DND-41 (cell line): ENCODE measurements around the gene JAML.

ENCODE experiments used
- ATAC-seq: fragments of 200-7000 bp; cut with Tn5 transposase; 3 replicates; pipeline ENCODE4 v1.9.1; 2021; ENCODE audit warnings: low read depth; ENCODE audit not compliant: insufficient read depth
- DNase-seq: peaks from one replicate; pipeline ENCODE4 v3.0.0-alpha.2; 2020
- H2AFZ ChIP-seq: 2 replicates; pipeline ENCODE4 v1.6.0; 2012; ENCODE audit warnings: low read depth, low read length
- H3K27ac ChIP-seq: 2 replicates; pipeline ENCODE4 v1.5.1; 2012; ENCODE audit warnings: low read length, inconsistent platforms
- H3K27me3 ChIP-seq: fragments of 200-600 bp; sonication (generic); 2 replicates; pipeline ENCODE4 v1.6.0; 2012; ENCODE audit warnings: low read length, mild to moderate bottlenecking, inconsistent platforms; ENCODE audit not compliant: insufficient read depth, poor library complexity
- H3K36me3 ChIP-seq: 2 replicates; pipeline ENCODE4 v1.5.1; 2012; ENCODE audit warnings: low read length, inconsistent platforms; ENCODE audit not compliant: insufficient read depth
- H3K4me1 ChIP-seq: 2 replicates; pipeline ENCODE4 v1.5.1; 2012; ENCODE audit warnings: mild to moderate bottlenecking, low read length; ENCODE audit not compliant: insufficient read depth
- H3K4me2 ChIP-seq: 2 replicates; pipeline ENCODE4 v1.6.0; 2012; ENCODE audit warnings: mild to moderate bottlenecking, moderate library complexity, low read length, inconsistent platforms; ENCODE audit not compliant: insufficient read depth
- H3K4me3 ChIP-seq, 2 experiments: fragments of 200-600 bp in 1 of 2; shearing (Covaris generic) in 1 of 2; 2 replicates each; pipeline ENCODE4 v1.5.1; 2012 to 2016; ENCODE audit warnings: inconsistent platforms in 2 of 2, low read length in 2 of 2, mild to moderate bottlenecking in 2 of 2, low read depth in 1 of 2, moderate library complexity in 1 of 2
- H3K79me2 ChIP-seq: 2 replicates; pipeline ENCODE4 v1.6.0; 2012; ENCODE audit warnings: low read length, inconsistent platforms; ENCODE audit not compliant: insufficient read depth
- H3K9ac ChIP-seq: 2 replicates; pipeline ENCODE4 v1.6.0; 2012; ENCODE audit warnings: low read depth, mild to moderate bottlenecking, inconsistent platforms, low read length, moderate library complexity
- H3K9me3 ChIP-seq: 2 replicates; pipeline ENCODE4 v1.5.1; 2012; ENCODE audit warnings: low read length, moderate library complexity, mild to moderate bottlenecking, inconsistent platforms; ENCODE audit not compliant: insufficient read depth, severe bottlenecking
- H4K20me1 ChIP-seq: 2 replicates; pipeline ENCODE4 v1.6.0; 2012; ENCODE audit warnings: low read length; ENCODE audit not compliant: insufficient read depth
- EZH2 ChIP-seq: IDR thresholded peaks from 3 replicates; pipeline ENCODE4 v1.6.1; 2012; ENCODE audit warnings: borderline replicate concordance, low read depth, mild to moderate bottlenecking, moderate library complexity, low read length, inconsistent platforms; ENCODE audit not compliant: severe bottlenecking
- TF ChIP-seq, protein P1 (sequence below): IDR thresholded peaks from 2 replicates; pipeline ENCODE4 v1.5.1; 2012; ENCODE audit warnings: borderline replicate concordance, low read length, moderate library complexity, mild to moderate bottlenecking; ENCODE audit not compliant: poor library complexity, severe bottlenecking; ENCODE audit errors: extremely low read depth

The JAML gene

DNA sequence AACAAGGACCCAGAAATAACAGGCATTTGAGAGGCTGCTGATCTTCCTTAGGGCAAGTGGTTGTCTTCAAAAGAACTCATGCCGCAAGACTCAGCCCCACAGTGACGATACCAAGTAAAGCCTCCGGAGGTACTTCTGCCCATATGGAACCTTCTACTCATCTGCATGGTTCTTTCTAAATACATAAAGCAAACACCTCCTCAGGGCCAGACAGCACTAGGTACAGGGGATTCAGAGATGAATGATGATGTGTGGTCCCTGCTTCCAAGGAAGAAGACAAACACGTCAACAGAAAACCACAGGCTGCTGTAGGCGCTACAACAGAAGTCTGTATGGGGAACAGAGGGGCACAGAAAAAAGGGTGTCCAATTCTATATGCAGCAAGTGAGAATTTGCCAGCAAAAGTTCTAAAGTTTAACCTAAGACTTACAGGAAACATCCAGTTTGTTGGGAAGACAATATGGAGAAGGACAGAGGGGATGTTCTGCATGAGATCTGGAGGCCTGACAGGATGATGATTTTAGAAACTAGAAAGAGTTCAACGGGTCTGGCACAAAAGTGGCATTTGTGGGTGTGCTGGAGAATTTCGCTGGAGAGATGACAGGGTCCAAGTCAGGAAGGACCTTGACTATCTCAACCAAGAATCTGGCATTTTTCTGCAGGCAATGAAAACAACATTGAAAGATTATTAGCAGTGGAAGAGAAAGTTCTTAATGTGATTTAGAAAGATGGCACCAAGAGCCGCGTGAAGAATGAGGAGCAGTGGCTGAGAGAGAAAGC is 23.7 kb downstream of the JAML start:
- no peak overlapping the region for H3K4me3 ChIP-seq
- no peaks in the 10 kb centered on the region for H3K9me3 ChIP-seq
- no peaks in the 10 kb centered on the region for H3K27me3 ChIP-seq
- DNase-seq = no peak
- H3K36me3 ChIP-seq = no peaks in the 10 kb centered on the region
- peaks cover 22% of the 10 kb centered on the region for H3K4me1 ChIP-seq
- TF ChIP-seq, protein P1, sequence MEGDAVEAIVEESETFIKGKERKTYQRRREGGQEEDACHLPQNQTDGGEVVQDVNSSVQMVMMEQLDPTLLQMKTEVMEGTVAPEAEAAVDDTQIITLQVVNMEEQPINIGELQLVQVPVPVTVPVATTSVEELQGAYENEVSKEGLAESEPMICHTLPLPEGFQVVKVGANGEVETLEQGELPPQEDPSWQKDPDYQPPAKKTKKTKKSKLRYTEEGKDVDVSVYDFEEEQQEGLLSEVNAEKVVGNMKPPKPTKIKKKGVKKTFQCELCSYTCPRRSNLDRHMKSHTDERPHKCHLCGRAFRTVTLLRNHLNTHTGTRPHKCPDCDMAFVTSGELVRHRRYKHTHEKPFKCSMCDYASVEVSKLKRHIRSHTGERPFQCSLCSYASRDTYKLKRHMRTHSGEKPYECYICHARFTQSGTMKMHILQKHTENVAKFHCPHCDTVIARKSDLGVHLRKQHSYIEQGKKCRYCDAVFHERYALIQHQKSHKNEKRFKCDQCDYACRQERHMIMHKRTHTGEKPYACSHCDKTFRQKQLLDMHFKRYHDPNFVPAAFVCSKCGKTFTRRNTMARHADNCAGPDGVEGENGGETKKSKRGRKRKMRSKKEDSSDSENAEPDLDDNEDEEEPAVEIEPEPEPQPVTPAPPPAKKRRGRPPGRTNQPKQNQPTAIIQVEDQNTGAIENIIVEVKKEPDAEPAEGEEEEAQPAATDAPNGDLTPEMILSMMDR = no peak
- TF ChIP-seq EZH2 = no peak
- H4K20me1 ChIP-seq = no peaks in the 10 kb centered on the region
- no peak overlapping the region for H3K9ac ChIP-seq
- H3K79me2 ChIP-seq = no peaks in the 10 kb centered on the region
- H3K4me2 ChIP-seq = no peak overlapping the region
- no peak for ATAC-seq
- H2AFZ ChIP-seq = no peak overlapping the region
- no peak overlapping the region for H3K27ac ChIP-seq

DNA sequence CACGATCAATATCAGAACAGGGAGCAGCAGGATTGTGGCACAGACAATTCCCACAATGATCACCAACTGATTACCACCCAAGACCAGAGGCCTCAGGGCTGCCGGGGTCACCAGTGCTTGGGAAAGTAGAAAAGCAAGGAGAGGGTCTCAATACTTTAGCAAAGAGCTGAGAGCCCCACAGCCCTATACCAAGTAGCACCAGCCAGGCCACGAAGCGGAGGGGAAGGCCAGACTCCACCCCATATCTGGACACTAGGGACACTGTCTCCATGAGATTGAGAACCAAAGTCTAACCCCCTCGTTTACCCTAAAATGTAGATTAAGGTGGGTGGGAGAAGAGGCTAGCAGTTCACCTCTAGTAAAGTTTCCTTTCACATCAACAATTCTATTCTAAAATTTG is 24.3 kb downstream of the JAML start:
- no peaks in the 10 kb centered on the region for H3K27me3 ChIP-seq
- no peak overlapping the region for H3K9ac ChIP-seq
- H4K20me1 ChIP-seq = no peaks in the 10 kb centered on the region
- no peak overlapping the region for H3K27ac ChIP-seq
- H3K79me2 ChIP-seq = no peaks in the 10 kb centered on the region
- DNase-seq = no peak
- ATAC-seq = no peak
- H3K4me1 ChIP-seq = peaks cover 19% of the 10 kb centered on the region
- H3K4me3 ChIP-seq = no peak overlapping the region
- H3K36me3 ChIP-seq = no peaks in the 10 kb centered on the region
- H3K4me2 ChIP-seq = no peak overlapping the region
- no peak overlapping the region for H2AFZ ChIP-seq
- TF ChIP-seq, protein P1 = no peak
- H3K9me3 ChIP-seq = no peaks in the 10 kb centered on the region

DNA sequence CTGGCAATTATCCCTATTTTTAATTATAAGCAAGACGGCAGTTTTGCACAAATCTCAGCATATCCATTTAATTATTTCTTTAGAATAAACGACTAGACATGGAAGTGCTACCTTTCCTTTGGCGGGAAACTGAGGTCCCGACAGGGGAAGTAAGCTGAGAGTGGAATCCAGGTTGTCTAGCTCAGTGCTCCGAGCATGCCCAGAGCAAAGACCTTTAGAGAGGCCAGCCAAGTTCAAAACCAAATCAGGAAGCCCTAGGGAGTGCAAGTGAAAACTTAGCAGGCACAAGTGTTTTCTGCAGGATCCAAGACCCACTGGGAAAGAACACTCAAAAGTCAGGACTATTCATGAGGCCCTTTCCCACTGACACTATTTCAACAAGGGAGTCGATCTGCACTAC is 25.7 kb downstream of the JAML start:
- H3K9me3 ChIP-seq = no peaks in the 10 kb centered on the region
- ATAC-seq (no peak), DNase-seq (no peak)
- H3K27ac ChIP-seq = no peak overlapping the region
- no peak overlapping the region for H3K9ac ChIP-seq
- TF ChIP-seq, protein P1 = no peak
- no peak for TF ChIP-seq EZH2
- no peaks in the 10 kb centered on the region for H3K27me3 ChIP-seq
- H3K79me2 ChIP-seq = no peaks in the 10 kb centered on the region
- H4K20me1 ChIP-seq = no peaks in the 10 kb centered on the region
- H3K36me3 ChIP-seq = no peaks in the 10 kb centered on the region
- no peak overlapping the region for H3K4me2 ChIP-seq
- no peak overlapping the region for H2AFZ ChIP-seq
- no peak overlapping the region for H3K4me3 ChIP-seq
- H3K4me1 ChIP-seq = peaks cover 19% of the 10 kb centered on the region
